Anterior cingulate cortex (tissue), 58 donors: ENCODE measurements around the gene MDH1.
"Not testable (repeated sequence)": the region's sequence is repeated elsewhere in the genome, so short reads cannot be mapped to it uniquely, and the experiment has no call there.

ENCODE experiments used
- DNase-seq, 58 donors: peaks; one replicate each; lab custom pipeline; 2025; lab: John Stamatoyannopoulos, UW

Gene MDH1

GRCh38 chr2:63587814-63588384 lies 864 bp upstream of the MDH1 start:
- DNase-seq, result peak in 3 of 58 donors; percentile 74 to 88 (median 80)

- peak in 1 of 58 donors; percentile 52 for DNase-seq
Observed at GRCh38 chr2:63589148-63589958, 590 bp downstream of the MDH1 start.

GRCh38 chr2:63590626-63591408 lies 2.1 kb downstream of the MDH1 start:
- peak in 3 of 58 donors; percentile 1 to 14 (median 7) for DNase-seq

GRCh38 chr2:63591566-63592175 lies 2.9 kb downstream of the MDH1 start:
- no peak for DNase-seq

- no peak for DNase-seq
Observed at GRCh38 chr2:63594660-63595059, 5.9 kb downstream of the MDH1 start.

GRCh38 chr2:63596401-63596883 lies 7.7 kb downstream of the MDH1 start:
- no peak for DNase-seq

- no peak for DNase-seq
Observed at GRCh38 chr2:63598981-63599380, 10.2 kb downstream of the MDH1 start.

GRCh38 chr2:63600881-63601460 lies 12.2 kb downstream of the MDH1 start:
- no peak for DNase-seq

GRCh38 chr2:63604666-63605065 lies 15.9 kb downstream of the MDH1 start:
- DNase-seq, result no peak

- not testable (repeated sequence) for DNase-seq
Observed at GRCh38 chr2:63608865-63609264, 20.1 kb downstream of the MDH1 start.

GRCh38 chr2:63610525-63610924 lies 21.8 kb downstream of the MDH1 start:
- DNase-seq, result no peak

GRCh38 chr2:63613391-63613901 lies 24.7 kb downstream of the MDH1 start:
- DNase-seq, result no peak

- no peak for DNase-seq
Observed at GRCh38 chr2:63614448-63614968, 25.7 kb downstream of the MDH1 start.

- no peak for DNase-seq
Observed at GRCh38 chr2:63614983-63615945, 26.5 kb downstream of the MDH1 start.

GRCh38 chr2:63617366-63617765 lies 28.6 kb downstream of the MDH1 start:
- DNase-seq, result no peak

GRCh38 chr2:63619328-63619727 lies 30.6 kb downstream of the MDH1 start:
- DNase-seq, result no peak

GRCh38 chr2:63622751-63623150 lies 34.0 kb downstream of the MDH1 start:
- no peak for DNase-seq

GRCh38 chr2:63623763-63624162 lies 35.0 kb downstream of the MDH1 start:
- not testable (repeated sequence) for DNase-seq

- DNase-seq, result no peak
Observed at GRCh38 chr2:63627866-63628265, 39.1 kb downstream of the MDH1 start.
